Activated naive CD8-positive, alpha-beta T cell (primary cell): ENCODE measurements around the gene GPR141.

Source experiments
- H3K27ac Mint-ChIP-seq: one replicate; pipeline ENCODE4 v1.8.0; 2021; ENCODE audit warnings: mixed read lengths
- H3K27me3 Mint-ChIP-seq: one replicate; pipeline ENCODE4 v1.8.0; 2021; ENCODE audit warnings: mixed read lengths
- H3K36me3 Mint-ChIP-seq: one replicate; pipeline ENCODE4 v1.8.0; 2021; ENCODE audit warnings: mixed read lengths
- H3K4me1 Mint-ChIP-seq: one replicate; pipeline ENCODE4 v1.8.0; 2021; ENCODE audit warnings: low read depth, mixed read lengths
- H3K4me3 Mint-ChIP-seq: one replicate; pipeline ENCODE4 v1.8.0; 2021; ENCODE audit warnings: mild to moderate bottlenecking, mixed read lengths
- H3K9me3 Mint-ChIP-seq: one replicate; pipeline ENCODE4 v1.8.0; 2021; ENCODE audit warnings: low read depth, mixed read lengths

GPR141 gene

GRCh38 chr7:37683246-37684120 is at the start of gene GPR141:
GPR141 (plus strand) TSS chr7:37683766; CDS start chr7:37740394, 56,628 bp downstream.
- Mint-ChIP-seq H3K27me3 (peaks cover 5% of the 10 kb centered on the region), H3K4me3 (no peak within 1 kb of the TSS), H3K36me3 (no peaks in the 10 kb centered on the region), H3K27ac (no peak within 1 kb of the TSS), H3K9me3 (no peaks in the 10 kb centered on the region), H3K4me1 (no peaks in the 10 kb centered on the region)

GRCh38 chr7:37635346-37635745 is 48.2 kb upstream of the GPR141 start:
- Mint-ChIP-seq H3K4me1 (no peaks in the 10 kb centered on the region), H3K36me3 (no peaks in the 10 kb centered on the region), H3K27ac (no peak overlapping the region), H3K4me3 (no peak overlapping the region), H3K9me3 (peaks cover 12% of the 10 kb centered on the region), H3K27me3 (peaks cover 3% of the 10 kb centered on the region)

GRCh38 chr7:37642028-37642540 is 41.5 kb upstream of the GPR141 start:
- Mint-ChIP-seq H3K4me1 (no peaks in the 10 kb centered on the region), H3K36me3 (no peaks in the 10 kb centered on the region), H3K9me3 (peaks cover 4% of the 10 kb centered on the region), H3K4me3 (no peak overlapping the region), H3K27ac (no peak overlapping the region), H3K27me3 (peaks cover 1% of the 10 kb centered on the region)

DNA sequence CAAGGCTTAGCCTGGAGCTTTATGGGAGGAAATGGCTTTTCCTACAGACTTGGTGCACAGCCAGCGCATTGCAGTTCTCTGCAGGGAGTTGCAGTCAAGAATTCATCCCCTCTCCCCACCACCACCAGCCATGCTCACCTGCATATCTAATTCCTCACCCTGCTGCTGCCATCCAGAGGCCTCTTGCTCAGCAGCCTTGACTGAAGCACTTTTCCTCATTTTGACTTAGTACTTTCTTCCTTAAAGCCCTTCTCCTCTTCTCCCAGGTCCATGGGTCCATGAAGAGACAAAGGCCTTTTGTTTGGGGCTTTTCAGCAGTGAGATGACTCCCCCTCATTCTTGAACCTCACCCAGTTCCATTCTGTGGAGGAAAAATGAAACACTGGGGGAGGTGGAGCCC is 39.7 kb upstream of the GPR141 start:
- Mint-ChIP-seq H3K36me3 (no peaks in the 10 kb centered on the region), H3K4me1 (no peaks in the 10 kb centered on the region), H3K4me3 (no peak overlapping the region), H3K27me3 (peaks cover 1% of the 10 kb centered on the region), H3K27ac (no peak overlapping the region), H3K9me3 (no peaks in the 10 kb centered on the region)

DNA sequence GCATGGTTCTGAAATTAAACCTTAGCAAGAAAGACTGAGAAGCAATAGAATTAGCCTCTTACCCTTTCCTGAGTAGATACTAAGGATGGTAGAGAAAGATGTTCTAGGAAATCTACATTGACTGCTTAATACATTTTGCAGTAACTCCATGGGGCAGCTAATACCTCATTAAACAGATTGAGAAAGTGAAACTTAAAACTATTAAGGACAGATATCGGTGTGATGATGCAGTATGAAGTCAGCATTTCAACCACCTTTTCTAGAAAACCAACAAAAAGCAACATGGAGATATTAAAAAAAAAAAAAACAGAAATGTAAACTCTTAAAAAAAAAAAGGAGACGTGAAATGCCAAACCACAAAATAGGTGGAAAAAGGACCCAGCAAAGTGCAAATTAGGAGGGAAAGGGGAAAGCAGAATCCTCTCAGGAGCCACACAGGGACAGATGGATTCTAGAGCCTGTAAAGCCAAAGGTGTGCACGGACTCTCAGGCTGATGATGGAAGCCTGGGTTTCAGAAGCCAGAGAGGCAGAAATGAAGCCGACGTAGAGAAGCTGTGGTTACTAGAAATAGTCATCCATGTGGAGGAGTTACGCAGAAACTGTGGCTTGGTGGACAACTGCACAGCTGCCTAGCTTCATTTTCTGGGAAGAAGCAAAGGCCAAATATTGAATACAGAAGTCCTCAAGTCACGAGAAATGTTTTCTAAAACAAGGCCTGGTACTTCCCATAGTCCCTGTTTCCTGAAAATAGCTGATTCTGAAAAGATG is 38.1 kb upstream of the GPR141 start:
- no peaks in the 10 kb centered on the region for H3K36me3 Mint-ChIP-seq
- peaks cover 2% of the 10 kb centered on the region for H3K27me3 Mint-ChIP-seq
- H3K27ac Mint-ChIP-seq, result no peak overlapping the region

GRCh38 chr7:37656913-37657530 is 26.5 kb upstream of the GPR141 start:
- Mint-ChIP-seq H3K27me3 (peaks cover 2% of the 10 kb centered on the region), H3K36me3 (no peaks in the 10 kb centered on the region), H3K9me3 (peaks cover 3% of the 10 kb centered on the region), H3K27ac (no peak overlapping the region), H3K4me3 (no peak overlapping the region), H3K4me1 (no peaks in the 10 kb centered on the region)

More for the DNA sequence above, 38.1 kb upstream of the GPR141 start:
- no peaks in the 10 kb centered on the region for H3K9me3 Mint-ChIP-seq
- no peaks in the 10 kb centered on the region for H3K4me1 Mint-ChIP-seq
- H3K4me3 Mint-ChIP-seq, result no peak overlapping the region

DNA sequence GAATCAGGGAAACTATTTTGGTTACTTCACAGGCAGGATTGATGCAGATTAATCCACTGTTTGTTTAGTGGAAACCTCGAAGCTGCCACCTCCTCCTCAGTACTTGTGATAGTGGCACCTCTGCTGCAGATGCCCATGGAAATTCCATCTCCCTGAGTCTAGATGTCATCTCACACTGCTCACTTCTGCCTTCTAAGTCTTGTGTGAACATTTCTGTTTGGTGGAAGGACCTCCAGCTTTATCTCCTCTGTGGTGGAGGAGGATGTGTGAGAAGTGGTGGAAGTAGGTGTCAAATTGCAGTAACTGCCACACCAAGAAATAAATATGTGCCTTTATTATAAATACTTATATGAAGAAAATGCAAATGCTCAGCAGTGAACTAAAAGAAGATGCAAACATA is 25.8 kb upstream of the GPR141 start:
- Mint-ChIP-seq H3K9me3 (peaks cover 3% of the 10 kb centered on the region), H3K4me3 (no peak overlapping the region), H3K36me3 (no peaks in the 10 kb centered on the region), H3K27me3 (peaks cover 2% of the 10 kb centered on the region), H3K4me1 (no peaks in the 10 kb centered on the region), H3K27ac (no peak overlapping the region)

- H3K9me3 Mint-ChIP-seq, result peaks cover 3% of the 10 kb centered on the region
- no peak overlapping the region for H3K4me3 Mint-ChIP-seq
- H3K27ac Mint-ChIP-seq, result no peak overlapping the region
- H3K4me1 Mint-ChIP-seq, result no peaks in the 10 kb centered on the region
- no peaks in the 10 kb centered on the region for H3K36me3 Mint-ChIP-seq
- peaks cover 2% of the 10 kb centered on the region for H3K27me3 Mint-ChIP-seq
These were observed 23.5 kb upstream of the GPR141 start for GRCh38 chr7:37659971-37660565.

GRCh38 chr7:37660614-37661013 is 23.0 kb upstream of the GPR141 start:
- Mint-ChIP-seq H3K4me1 (no peaks in the 10 kb centered on the region), H3K4me3 (no peak overlapping the region), H3K36me3 (no peaks in the 10 kb centered on the region), H3K9me3 (no peaks in the 10 kb centered on the region), H3K27ac (no peak overlapping the region), H3K27me3 (peaks cover 2% of the 10 kb centered on the region)

GRCh38 chr7:37663693-37664092 is 19.9 kb upstream of the GPR141 start:
- Mint-ChIP-seq H3K4me1 (no peaks in the 10 kb centered on the region), H3K27me3 (no peaks in the 10 kb centered on the region), H3K27ac (no peak overlapping the region), H3K36me3 (no peaks in the 10 kb centered on the region), H3K9me3 (no peaks in the 10 kb centered on the region), H3K4me3 (no peak overlapping the region)

DNA sequence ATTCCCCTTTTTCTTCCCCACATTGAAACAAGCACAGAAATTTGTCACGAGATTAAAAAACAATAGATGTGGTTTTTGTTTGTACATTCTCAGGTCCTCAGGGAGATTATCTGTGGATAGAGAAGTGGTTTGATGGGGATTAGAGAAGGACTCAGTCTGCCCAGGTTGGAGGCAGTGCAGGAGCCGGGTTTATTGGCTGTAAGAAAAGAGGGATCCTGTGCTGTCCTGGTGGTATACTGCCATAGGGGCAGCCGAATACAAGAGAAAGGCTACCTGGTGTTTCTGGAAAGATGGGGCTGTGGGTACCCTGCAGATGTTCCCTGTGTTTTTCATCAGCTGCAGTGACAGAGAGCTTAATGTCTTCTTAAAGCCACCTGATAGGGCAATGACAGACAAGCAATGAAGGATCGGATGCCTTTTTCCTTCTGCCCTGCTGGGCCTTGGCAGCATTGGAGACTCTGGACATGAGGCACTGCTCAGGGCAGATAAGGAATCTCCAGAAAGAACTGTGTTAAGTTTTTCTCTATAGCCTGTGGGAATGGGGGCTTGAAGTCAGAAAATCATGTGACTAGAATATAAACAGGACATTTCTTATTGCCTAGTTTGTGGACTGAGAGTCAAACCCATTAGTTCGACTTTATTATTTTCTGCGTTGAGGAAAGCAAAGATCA is 18.1 kb upstream of the GPR141 start:
- H3K4me1 Mint-ChIP-seq, result no peaks in the 10 kb centered on the region
- H3K27ac Mint-ChIP-seq, result no peak overlapping the region
- H3K36me3 Mint-ChIP-seq, result no peaks in the 10 kb centered on the region
- no peaks in the 10 kb centered on the region for H3K27me3 Mint-ChIP-seq
- no peaks in the 10 kb centered on the region for H3K9me3 Mint-ChIP-seq
- no peak overlapping the region for H3K4me3 Mint-ChIP-seq

- Mint-ChIP-seq H3K4me3 (no peak overlapping the region), H3K27ac (no peak overlapping the region), H3K27me3 (no peaks in the 10 kb centered on the region), H3K9me3 (no peaks in the 10 kb centered on the region), H3K4me1 (no peaks in the 10 kb centered on the region), H3K36me3 (no peaks in the 10 kb centered on the region)
These were observed 17.4 kb upstream of the GPR141 start for GRCh38 chr7:37666026-37666799.

GRCh38 chr7:37669818-37670217 is 13.7 kb upstream of the GPR141 start:
- no peak overlapping the region for H3K4me3 Mint-ChIP-seq
- H3K27me3 Mint-ChIP-seq, result no peaks in the 10 kb centered on the region
- H3K9me3 Mint-ChIP-seq, result no peaks in the 10 kb centered on the region
- no peaks in the 10 kb centered on the region for H3K4me1 Mint-ChIP-seq
- H3K36me3 Mint-ChIP-seq, result no peaks in the 10 kb centered on the region
- H3K27ac Mint-ChIP-seq, result no peak overlapping the region

DNA sequence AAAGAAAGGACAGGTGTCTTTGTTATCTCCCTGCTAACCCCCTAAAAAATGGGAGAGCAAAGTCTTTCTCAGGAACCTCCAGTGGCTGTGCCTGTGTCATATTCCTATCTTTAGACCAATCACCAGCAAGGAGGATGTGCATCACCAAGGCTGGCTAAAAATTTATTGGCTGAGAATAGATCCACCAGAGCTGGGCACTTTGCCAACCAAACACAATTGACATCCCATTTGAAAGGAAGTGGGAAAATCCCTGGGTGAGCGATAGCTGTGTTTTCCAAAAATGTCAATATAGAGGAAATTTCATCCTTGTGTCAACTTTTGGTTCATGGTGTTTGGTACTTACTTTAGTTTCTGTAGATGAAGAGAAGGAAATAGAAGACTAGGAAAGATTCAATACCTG is 13.1 kb upstream of the GPR141 start:
- H3K4me3 Mint-ChIP-seq, result no peak overlapping the region
- H3K27me3 Mint-ChIP-seq, result no peaks in the 10 kb centered on the region
- no peaks in the 10 kb centered on the region for H3K36me3 Mint-ChIP-seq
- H3K9me3 Mint-ChIP-seq, result no peaks in the 10 kb centered on the region
- H3K27ac Mint-ChIP-seq, result no peak overlapping the region
- no peaks in the 10 kb centered on the region for H3K4me1 Mint-ChIP-seq
